HG02870 (cell line): ENCODE results near the gene SLMAP.
"Not testable (repeated sequence)": the region's sequence is repeated elsewhere in the genome, so short reads cannot be mapped to it uniquely, and the experiment has no call there.

Source experiments
- ATAC-seq: cut with Tn5 transposase; IDR thresholded peaks from one replicate; pipeline ENCODE4 v1.9.1; 2021; ENCODE audit warnings: mild to moderate bottlenecking, moderate library complexity; ENCODE audit not compliant: unreplicated experiment

SLMAP gene

DNA sequence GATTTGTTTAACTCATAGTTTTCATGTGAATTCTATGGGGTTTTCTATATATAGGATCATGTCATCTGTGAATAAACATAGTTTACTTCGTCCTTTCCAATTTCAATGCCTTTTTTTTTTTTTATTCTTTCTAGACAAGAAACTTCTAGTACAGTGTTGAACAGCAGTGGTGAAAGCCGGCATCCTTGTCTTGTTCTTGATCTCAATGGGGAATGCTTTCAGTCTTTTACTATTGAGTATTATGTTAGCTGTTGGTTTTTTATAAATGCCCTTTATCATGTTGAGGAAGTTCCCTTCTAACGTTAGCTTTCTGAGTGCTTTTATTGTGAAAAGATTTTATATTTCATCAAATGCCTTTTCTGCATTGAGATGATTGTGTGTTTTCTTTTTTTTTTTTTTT is 69.0 kb downstream of the SLMAP start:
- ATAC-seq: no peak

DNA sequence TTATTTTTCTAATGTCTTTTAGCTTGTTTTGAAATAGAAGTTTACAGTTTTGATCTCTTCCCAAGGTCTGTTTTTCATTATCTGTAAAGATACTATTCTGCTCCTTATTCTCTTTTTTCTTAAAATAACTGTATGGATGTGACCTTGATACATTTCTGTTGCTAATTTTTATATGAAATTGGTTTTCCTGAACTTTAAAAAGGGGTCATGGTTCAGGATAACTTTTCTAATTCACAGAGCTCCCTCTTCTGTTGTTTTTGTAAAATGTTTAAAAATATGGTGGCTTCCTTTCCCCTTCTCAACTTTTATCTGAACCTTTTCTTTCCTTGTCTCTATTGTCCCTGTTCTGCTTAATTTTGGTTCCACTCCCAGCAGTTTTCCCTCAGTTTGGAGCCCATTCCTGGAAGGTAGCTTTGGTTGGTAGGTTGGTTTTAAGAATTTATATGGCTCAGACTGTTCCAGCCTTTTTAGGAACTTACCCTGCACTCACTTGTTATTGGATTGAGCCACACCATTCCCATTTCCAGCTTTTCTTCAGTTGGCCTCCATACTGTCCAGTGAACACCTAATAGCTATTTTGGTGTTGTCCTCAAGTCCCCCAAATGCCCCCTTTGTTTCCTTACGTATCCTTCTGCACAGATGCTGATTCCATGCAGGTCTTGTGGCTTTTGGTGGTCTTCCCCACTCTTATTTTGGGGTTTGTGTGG is 70.3 kb downstream of the SLMAP start:
- ATAC-seq: no peak

DNA sequence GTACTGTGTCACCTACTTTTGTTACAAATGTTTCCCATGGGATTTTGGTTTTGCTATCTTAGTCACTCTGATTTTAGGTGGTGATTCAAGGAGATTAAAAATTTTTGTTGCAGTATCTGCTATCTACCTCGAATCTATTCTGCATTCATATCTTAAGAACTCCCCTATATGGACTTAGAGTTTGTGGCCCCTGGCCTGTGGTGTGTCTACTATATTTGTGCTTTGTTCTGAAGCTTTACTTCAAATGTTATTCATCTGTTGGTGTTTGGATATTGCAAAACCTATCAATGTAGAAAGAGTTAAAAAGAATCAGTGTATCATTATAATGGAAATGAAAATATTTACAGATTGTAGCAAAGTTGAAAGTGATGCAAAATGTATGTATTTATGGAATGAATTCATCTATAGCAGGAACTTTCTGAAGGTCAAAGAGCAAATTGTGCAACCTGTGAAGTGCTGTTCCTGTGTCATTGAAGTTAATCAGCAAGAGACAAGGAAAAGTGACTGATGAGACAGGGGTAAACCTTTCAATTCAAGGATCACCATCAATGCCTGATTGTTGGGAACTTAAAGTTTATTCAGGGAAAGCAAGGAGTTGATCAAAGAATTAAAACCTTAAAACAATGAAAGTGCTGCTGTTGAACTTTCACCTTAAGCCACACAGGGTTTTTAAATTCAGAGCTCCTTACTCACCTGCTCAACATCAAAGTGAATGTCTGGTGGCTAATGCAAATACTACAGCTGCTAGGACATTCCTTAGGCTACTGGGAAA is 71.0 kb downstream of the SLMAP start:
- no peak for ATAC-seq

DNA sequence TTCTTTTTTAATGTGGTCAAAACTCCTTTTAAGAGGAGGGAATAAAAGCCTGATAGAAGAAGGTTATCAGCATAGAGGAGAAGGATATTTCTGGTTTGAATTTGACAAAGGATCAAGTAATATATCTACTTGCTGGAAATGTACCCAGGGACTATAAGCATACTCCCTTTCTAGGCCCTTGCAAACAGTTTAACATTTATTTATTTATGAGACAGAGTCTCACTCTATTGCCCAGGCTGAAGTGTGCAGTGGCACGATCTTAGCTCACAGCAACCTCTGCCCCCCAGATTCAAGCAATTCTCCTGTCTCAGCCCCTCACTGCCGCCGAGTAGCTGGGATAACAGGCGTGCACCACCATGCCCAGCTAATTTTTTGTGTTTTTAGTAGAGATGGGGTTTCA is 71.6 kb downstream of the SLMAP start:
- no peak for ATAC-seq

DNA sequence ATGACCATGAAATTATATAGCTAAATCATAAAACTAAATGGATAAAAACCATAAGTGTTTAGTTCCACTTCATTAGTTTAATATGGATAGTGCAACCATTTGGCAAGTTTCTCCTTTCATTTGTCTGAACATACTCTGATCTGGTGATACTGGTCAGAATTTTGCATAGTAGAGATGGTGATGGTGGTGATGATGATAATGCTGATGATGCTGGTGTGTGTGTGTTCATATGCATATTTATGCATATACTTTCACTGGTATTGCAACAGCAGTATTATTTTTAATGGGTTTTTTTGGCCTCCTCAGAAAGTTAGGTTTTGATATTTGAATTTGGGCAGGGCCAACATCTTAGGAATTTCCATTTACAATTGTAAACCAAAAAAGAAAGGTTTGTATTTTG is 76.4 kb downstream of the SLMAP start:
- ATAC-seq: no peak

DNA sequence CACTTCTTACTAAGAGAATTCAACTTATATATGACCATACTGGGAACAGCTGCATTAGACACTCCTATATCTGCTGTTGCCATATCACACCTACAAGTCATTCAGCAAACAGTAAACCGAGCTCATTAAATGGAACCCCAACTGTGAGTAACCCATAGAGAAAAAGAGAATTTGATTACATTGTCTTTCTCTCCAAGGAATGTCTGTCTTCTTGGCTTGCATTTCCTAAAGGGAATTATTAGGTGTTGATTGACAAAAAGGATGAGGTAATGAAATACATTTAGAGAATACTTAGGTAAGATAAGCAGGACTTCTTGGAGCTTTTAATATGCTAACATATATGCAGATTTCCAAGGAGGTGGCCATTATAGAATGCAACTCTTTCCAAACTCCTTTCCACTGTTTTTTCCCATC is 76.8 kb downstream of the SLMAP start:
- no peak for ATAC-seq

DNA sequence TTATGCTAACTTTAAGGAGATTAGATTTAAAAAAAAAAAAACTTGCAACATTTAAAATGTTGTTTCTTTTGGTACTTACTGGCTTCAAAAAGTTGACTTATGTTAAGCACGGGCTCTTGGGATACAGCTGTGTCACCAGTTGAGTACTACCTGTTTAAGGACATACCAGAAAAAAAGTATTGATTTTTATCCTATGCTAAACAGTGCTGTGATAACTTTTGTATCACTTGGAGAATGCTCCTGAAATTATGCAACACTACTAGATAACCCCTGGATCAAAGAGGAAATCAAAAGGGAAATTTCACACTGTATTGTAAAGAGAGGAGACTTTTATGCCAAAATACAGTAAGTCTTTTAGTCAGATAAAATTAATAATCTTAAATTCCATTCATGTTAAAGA is 77.7 kb downstream of the SLMAP start:
- ATAC-seq: no peak

DNA sequence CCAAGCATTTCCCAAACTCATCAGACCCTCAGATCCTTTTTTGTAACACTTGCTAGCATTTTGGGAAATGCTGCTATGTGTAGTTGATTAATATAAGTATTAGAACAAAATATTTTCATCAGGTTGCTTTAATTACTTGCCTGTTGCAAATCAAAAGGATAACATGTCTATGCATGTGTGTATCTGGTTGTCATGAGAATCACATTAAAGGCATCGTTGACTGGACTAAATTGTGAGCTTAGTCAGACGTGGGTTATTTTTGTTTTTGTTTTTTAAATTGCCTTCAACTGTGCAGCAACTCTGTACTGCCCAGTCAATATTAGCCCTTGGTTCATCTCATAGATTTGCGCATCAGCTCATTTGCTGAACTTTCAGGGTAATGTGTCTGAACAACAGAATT is 81.6 kb downstream of the SLMAP start:
- ATAC-seq: no peak

DNA sequence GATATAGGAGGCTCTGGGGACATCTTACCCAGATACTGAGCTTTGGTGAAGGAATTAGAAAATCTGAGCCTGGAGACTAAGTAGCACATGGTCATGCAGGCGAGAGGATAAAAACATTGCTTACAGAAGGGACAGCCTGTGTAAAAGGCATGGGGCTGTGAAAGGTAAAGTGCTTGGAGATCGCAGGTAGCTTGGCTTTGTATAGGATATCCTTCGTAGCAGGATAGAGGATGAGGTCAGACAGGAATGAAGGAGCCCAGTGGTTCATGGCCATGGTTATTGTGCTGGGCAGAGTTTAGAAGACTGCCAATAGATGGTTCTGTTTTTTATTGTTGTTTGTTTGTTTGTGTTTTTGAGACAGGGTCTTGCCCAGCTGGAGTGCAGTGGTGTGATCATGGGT is 82.5 kb downstream of the SLMAP start:
- no peak for ATAC-seq

DNA sequence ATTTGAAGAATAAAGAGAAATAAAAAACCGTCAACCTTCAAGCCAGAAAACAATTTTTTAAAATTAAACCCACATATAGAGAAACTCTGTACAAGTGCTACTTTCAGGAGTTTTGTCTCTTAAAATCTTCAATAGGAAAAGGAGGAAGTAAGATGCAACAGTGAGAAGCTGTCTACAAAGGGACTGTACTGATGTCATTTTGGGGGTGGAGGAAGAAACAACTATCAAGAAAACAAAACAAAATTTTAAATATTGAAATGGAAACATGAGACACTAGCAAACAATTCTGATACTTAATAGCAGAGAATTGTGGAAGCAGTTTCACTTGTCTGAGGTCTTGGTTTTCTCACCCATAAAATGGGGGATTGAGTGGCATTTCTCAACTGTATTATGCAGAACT is 84.4 kb downstream of the SLMAP start:
- no peak for ATAC-seq

DNA sequence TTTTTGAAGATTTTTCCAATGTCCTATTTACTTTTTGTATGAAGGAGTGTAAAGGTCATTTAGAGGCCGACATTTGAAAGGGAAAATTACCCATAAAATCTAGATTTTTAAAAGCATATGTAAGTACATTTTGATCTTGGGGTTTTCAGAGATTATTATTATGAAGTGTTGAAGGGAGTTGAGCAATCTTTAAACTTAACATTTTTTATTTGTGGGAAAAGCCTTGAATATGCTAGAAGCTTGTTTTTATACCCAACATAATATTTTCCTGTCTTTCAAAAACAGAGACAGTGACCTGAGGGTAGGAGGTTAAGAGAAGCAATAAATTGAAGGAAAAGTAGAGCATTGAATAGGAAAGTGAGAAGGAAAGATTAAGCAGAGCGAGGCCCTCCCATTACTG is 85.7 kb downstream of the SLMAP start:
- no peak for ATAC-seq

DNA sequence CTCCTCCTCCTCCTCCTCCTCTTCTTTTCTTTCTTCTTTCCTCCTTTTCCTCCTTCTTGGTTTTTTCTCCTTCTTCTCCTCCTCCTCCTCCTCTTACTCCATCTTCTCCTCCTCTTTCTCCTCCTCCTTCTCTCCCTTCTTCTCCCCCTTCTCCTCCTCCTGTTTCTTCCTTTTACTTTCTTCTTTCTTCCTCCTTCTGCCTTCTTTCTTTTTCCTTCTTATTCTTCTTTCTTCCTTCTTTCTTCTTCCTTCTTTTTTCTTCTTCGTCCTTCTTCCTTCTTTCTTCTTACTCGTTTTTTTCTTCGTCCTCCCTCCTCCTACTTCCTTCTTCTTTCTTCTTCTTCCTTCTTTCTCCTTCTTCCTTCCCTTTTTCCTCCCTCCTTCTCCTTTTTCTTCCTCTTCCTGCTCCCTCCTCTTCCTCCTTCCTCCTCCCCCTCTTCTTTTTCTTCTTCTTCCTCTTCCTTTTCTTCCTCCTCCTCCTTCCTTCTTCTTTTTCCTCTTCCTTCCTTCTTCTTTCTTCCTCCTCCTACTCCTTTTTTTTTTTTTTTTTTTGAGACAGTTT is 92.1 kb downstream of the SLMAP start:
- no peak for ATAC-seq

DNA sequence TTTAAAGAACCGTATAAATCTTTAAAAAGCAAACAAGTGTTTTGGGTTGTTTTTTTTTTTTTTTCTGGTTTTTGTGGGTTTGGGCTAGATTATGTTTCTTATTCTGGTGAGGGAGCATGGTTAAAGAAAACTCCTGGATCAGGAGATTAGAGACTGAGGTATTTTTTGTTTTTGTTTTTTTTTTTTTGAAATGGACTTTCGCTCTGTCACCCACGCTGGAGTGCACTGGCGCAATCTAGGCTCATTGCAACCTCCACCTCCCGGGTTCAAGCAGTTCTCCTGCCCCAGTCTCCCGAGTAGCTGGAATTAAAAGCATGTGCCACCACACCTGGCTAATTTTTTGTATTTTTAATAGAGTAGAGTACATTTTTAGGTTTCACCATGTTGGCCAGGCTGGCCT is 95.2 kb downstream of the SLMAP start:
- no peak for ATAC-seq

DNA sequence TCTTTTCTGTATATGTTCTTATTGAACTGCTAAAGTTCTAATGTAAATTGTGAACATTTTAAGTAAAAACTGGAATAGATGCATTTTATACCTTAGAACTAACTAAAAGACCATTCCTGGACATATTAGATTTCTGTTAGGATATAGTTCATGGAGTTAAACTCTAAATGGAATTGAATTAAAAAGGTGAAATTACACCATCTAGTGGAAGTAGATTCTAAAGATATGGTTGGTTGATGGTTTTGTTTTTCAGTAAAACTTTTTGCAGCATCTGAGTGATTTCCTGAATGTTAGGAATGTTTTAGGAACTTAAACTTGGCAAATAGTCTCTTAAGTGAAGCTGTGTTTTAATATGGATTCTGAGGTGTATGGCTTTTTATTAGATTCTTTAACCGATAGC is 96.8 kb downstream of the SLMAP start:
- no peak for ATAC-seq

DNA sequence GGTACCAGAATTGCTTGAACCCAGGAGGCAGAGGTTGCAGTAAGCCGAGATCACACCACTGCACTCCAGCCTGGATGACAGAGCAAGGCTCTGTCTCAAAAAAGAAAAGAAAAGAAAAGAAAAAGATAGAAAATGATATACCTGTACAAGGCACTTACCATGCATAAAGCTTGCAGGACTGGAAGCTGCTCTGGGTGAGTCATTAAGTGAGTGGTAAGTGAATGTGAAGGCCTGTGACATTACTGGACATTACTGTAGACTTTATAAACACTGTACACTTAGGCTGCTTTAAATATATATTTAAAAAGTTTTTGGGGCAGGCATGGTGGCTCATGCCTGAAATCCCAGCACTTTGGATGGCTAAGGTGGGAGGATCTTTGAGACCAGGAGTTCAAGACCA is 99.2 kb downstream of the SLMAP start:
- ATAC-seq: no peak

DNA sequence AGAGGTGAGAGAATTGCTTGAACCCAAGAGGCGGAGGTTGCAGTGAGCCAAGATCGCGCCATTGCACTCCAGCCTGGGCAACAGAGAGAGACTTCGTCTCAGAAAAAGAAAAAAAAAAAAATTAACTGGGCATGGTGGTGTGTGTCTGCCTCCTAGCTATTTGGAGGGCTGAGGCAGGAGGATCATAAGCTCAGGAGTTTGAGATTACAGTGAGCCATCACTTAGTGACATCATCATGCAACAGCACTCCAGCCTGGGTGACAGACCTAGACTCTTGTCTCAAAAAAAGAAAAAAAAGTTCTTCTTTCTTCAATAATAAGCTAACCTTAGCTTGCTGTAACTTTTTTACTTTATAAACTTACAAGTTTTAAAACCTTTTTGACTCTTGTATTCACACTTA is 99.8 kb downstream of the SLMAP start:
- ATAC-seq: no peak

DNA sequence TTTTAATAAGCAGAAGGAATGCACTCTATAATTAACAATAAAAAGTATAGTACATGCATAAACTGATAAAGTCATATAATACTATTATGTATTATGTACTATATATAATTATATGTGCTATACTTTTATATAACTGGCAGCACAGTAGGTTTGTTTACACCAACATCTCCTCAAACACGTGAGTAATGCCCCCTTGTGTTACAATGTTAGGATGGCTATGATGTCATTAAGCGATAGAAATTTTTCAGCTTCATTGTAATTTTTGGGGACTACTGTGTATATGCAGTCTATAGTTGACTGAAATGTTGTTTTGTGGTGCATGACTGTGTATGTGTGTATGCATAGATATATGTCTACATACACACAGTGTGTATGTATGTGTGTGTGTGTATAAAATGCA is 100.6 kb downstream of the SLMAP start:
- ATAC-seq: no peak

DNA sequence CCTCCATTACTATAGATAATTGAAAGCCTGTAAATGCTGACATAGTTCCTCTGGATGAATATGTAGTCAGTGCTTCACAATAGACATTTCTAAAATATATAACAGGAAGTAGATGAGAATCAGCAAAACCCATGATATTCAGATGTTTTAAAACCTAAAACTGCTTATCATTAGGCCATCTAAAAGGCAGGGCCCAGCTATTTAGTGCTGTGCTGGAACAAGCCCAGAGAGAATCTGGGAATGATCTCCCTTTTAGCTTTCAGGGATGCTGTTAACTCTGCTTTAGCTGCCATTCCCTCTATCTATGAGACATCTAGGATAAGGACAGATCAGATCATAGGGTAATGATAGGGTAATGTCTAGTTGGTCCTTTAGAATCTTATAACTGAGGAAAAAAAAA is 106.8 kb downstream of the SLMAP start:
- no peak for ATAC-seq

DNA sequence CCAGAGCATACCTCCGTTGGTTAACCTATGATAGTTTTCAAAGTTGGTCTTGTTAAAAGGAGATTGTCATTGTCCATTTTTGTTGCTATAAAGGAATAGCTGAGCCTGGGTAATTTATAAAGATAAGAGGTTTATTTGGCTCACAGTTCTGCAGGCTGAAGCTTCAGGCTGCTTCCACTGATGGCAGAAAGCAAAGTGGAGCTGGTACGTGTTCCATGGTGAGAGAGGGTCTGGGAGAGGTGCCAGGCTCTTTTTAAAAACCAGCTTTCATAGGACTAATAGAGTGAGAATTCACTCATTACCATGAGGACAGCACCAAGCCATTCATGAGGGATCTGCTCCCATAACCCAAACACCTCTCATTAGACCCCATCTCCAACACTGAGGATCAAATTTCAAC is 107.3 kb downstream of the SLMAP start:
- no peak for ATAC-seq

DNA sequence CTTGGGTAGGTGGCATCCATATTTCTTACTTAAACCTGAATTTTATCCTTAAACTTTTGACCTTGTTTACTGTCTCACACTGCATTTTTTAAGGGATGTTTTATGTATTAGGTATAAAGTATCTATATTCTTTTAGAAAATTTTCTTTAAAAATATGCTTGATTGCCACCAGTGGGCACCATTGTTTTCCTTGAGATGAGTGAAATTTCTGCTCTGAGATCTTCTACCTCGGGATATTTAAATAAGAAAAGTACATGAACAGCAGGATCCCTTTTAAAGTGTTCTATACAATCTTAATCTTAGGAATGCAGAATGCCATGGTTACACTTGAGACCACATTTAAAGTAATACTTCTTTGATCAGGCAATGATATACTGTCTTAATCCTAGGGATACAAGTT is 108.7 kb downstream of the SLMAP start:
- no peak for ATAC-seq

DNA sequence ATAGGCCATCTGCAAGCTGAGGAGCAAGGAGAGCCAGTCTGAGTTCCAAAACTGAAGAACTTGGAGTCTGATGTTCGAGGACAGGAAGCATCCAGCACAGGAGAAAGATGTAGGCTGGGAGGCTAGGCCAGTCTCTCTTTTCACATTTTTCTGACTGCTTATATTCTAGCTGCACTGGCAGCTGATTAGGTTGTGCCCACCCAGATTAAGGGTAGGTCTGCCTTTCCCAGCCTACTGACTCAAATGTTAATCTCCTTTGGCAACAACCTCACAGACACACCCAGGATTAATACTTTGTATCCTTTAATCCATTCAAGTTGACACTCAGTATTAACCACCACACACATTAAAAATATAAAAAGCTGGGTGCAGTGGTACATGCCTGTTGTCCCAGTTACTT is 113.0 kb downstream of the SLMAP start:
- not testable (repeated sequence) for ATAC-seq

DNA sequence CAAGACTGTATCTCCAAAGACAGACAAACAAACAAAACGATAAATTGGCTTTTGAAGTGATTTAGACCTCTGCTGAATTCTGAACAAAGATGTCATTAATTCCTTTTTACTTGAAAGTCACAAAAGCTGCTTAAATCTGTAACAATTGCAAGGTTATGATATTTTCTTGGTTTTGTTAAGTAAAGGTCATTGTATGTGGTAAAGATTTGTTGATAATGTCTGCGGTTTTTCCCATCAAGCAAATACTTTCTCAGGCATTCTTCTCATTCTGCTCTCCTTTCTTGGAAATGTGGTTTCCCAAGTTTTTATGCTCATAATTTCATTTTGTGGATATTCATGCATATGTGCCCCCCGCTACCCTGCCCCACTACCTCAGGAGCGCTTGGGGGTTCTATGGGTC is 116.5 kb downstream of the SLMAP start:
- ATAC-seq: no peak
